Psoas muscle (tissue), 8 donors: ENCODE measurements around the gene TCEANC. TPM values are rescaled to one million over a fixed set of nuclear protein-coding genes. Genes with fewer than 3 reads are reported as not detected.
A peak's percentile ranks its signal among the peaks of the same experiment; 100 is the strongest.

Source experiments
- ATAC-seq, 4 donors: fragments of 200-7000 bp; cut with Tn5 transposase; one replicate each; pipeline ENCODE4 v1.9.1; 2020; ENCODE audit warnings: moderate library complexity in 3 of 4, mild to moderate bottlenecking in 2 of 4
- DNase-seq, 2 donors: peaks; one replicate each; pipeline ENCODE4 v3.0.0-alpha.2; 2020
- H3K27ac ChIP-seq: fragments of 200-600 bp; one replicate; pipeline ENCODE4 v1.8.0; 2022
- H3K27me3 ChIP-seq, 3 donors: fragments of 200-600 bp in 1 of 3; one replicate each; pipeline versions ENCODE4 v1.6.1 to v1.8.0; 2013 to 2022; ENCODE audit warnings: low read length in 2 of 3, mild to moderate bottlenecking in 2 of 3, moderate library complexity in 1 of 3; ENCODE audit not compliant: insufficient read depth in 3 of 3
- H3K36me3 ChIP-seq, 2 donors: fragments of 200-600 bp in 1 of 2; one replicate each; pipeline versions ENCODE4 v1.6.1 to v1.8.0; 2013 to 2022; ENCODE audit warnings: low read depth in 1 of 2, mild to moderate bottlenecking in 1 of 2, moderate library complexity in 1 of 2; ENCODE audit not compliant: insufficient read depth in 1 of 2
- H3K4me1 ChIP-seq: fragments of 200-600 bp; one replicate; pipeline ENCODE4 v1.8.0; 2022
- H3K4me3 ChIP-seq: fragments of 200-600 bp; one replicate; pipeline ENCODE4 v1.8.0; 2022; ENCODE audit warnings: mild to moderate bottlenecking
- H3K9me3 ChIP-seq: fragments of 200-600 bp; one replicate; pipeline ENCODE4 v1.8.0; 2022
- WGBS, 3 donors: extraction: QIAGEN DNeasy Blood & Tissue Kit; methylation state at CpG; one replicate each; pipeline versions ENCODE4 v1.1.6 to v1.1.7; 2013; 5-methylcytosine and 5-hydroxymethylcytosine counted together
- intact Hi-C, 2 donors: fragments of 100-400 bp; cut with DNase I; formaldehyde crosslinking; loops; one replicate each; pipeline versions ENCODE4 v1.11.0 to v1.14.2; 2022
- long read RNA-seq, 2 donors: library from polyadenylated mRNA; unstranded; transcript quantifications; one replicate each; pipeline ENCODE4 v2.0.0, GENCODE V29; 2021
- polyA plus RNA-seq, 3 donors: library from polyadenylated mRNA; stranded (reverse); fragments of 200-250 nt; gene quantifications; one replicate each; pipeline ENCODE4 v1.2.3, GENCODE V29; 2013
- total RNA-seq, 4 donors: library from RNA; stranded (reverse); fragmentation: NEBNext Ultra II Directional in 2 of 4; extraction: Animal tissue kit (Norgen Biotek cat#: 25700) in 2 of 4; gene quantifications; one replicate each; pipeline versions ENCODE4 v1.2.1 to v1.2.4, GENCODE V29; 2021 to 2023
- TF ChIP-seq, protein P1 (sequence below): fragments of 200-600 bp; IDR thresholded peaks from one replicate; pipeline ENCODE4 v1.8.0; 2022; ENCODE audit warnings: antibody characterized with exemption
- donor health status: healthy with polysubstance abuse.
- donor health status: DM: no; HTN: no; CAD: no; lungs with moderate emphysema.
- donor health status: Bipolar disorder and iron deficiency.
- donor health status: healthy.
- donor health status: DM: yes; HTN: yes; CAD: no.
- donor health status: DM: no; HTN: no; CAD: no.
- donor health status: DM: no; HTN: no; CAD: no.
- donor health status: DM: yes; HTN: yes; CAD: no.

Gene TCEANC, protein sequence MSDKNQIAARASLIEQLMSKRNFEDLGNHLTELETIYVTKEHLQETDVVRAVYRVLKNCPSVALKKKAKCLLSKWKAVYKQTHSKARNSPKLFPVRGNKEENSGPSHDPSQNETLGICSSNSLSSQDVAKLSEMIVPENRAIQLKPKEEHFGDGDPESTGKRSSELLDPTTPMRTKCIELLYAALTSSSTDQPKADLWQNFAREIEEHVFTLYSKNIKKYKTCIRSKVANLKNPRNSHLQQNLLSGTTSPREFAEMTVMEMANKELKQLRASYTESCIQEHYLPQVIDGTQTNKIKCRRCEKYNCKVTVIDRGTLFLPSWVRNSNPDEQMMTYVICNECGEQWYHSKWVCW
- total RNA-seq (1 to 10 TPM; 3.5 to 5.2 (median 4.1) TPM), polyA plus RNA-seq (1 to 10 TPM in 2 of 3 donors, under 1 TPM in 1; 0.95 to 2.5 (median 2.2) TPM)
- long read RNA-seq, donor 1, partial matches to known transcripts = 0 of 1 reads
- long read RNA-seq, donor 1, other reads (novel, unspliced or antisense) = 1 of 1 reads
- long read RNA-seq, donor 2, partial matches to known transcripts = 0 of 3 reads
- long read RNA-seq, donor 2, other reads (novel, unspliced or antisense) = 3 of 3 reads

DNA sequence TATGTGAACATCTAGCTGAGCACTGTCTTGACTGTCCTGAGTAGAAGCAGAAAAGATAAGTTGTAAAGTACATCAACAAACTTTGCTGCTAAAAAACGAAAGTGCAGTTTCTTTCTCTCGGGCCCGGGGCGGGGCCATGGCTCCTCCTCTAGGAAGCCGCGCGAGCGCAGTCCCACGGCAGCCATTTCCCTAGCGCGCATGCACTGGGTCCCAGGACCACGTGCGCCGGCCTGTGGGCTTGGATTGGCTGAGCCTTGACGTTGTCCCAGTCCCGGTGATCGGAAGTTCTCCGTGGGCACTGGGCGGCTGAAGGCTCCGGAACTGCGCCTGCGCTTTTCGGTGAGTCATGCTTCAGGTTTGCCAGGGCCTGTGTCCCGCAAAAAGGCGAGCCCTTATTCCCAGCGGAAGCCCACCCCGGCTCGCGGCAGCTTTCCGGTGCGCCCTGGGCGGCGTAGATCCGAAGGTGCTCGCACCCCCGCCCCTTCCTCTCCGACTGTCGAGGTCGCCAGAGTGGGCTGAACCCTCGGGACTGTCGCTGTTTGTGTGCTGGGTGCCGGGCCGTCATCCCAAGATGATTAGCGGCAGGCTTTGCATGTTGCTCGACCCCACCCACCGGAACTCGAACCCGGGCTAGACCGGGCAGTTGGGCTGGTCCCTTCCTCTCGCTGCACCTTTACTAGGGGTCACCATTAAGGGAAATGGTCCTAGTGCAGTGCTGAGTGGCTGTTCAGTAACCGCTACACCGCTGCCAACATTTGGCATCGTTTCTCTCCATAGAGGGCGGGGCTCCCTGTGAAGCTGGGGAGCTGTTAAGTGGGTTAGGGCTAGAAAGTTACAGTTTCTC, at the start of gene TCEANC:
TSS of gene TCEANC (plus strand) at position 292 of the 844 bp plus-strand sequence. CDS start 9,368 bp downstream, outside the sequence.
- Histone ChIP-seq H3K27ac (peak within 1 kb of the TSS; percentile 92), H3K4me1 (peaks cover 6% of the 10 kb centered on the region), H3K27me3 (no peaks in the 10 kb centered on the region), H3K9me3 (no peaks in the 10 kb centered on the region), H3K4me3 (peak within 1 kb of the TSS; percentile 79), H3K36me3 (peaks cover 0 to 17% of the 10 kb centered on the region in 2 donors)
- DNase-seq (peak; percentile 97 to 98), ATAC-seq (peak; percentile 99 to 100 (median 100))
- 0 to 5% (median 1%) methylated on average over 34 to 54 of the region's 54 CpGs for WGBS, 3 donors
- TF ChIP-seq, protein P1, sequence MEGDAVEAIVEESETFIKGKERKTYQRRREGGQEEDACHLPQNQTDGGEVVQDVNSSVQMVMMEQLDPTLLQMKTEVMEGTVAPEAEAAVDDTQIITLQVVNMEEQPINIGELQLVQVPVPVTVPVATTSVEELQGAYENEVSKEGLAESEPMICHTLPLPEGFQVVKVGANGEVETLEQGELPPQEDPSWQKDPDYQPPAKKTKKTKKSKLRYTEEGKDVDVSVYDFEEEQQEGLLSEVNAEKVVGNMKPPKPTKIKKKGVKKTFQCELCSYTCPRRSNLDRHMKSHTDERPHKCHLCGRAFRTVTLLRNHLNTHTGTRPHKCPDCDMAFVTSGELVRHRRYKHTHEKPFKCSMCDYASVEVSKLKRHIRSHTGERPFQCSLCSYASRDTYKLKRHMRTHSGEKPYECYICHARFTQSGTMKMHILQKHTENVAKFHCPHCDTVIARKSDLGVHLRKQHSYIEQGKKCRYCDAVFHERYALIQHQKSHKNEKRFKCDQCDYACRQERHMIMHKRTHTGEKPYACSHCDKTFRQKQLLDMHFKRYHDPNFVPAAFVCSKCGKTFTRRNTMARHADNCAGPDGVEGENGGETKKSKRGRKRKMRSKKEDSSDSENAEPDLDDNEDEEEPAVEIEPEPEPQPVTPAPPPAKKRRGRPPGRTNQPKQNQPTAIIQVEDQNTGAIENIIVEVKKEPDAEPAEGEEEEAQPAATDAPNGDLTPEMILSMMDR = no peak
- intact Hi-C loops = no loop called here

DNA sequence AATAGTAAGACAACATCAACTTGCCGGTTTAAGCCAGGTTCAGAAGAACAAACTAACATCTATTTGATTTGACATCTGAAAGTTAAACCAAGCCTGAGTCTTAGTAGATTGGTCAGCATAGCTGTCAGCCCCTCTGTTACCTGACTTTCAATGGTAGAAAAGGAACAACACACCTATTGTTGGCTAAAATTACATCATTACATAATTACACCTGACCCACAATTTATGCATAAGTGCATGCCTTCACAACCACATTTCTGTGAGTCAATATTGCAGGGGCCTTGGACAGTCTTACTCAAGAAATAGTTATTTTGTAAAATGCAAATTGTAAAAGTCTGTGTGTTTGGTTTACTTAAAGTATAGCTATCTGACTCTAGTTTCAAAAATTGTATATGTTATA, 47.3 kb upstream of the TCEANC start:
- no peaks in the 10 kb centered on the region for H3K9me3 ChIP-seq
- DNase-seq = no peak
- TF ChIP-seq, protein P1 = no peak
- 71 to 96% (median 89%) methylated on average over 1 of the region's 1 CpG for WGBS, 3 donors
- no peak overlapping the region for H3K4me3 ChIP-seq
- H3K4me1 ChIP-seq = no peaks in the 10 kb centered on the region
- intact Hi-C loops = no loop called here
- no peak for ATAC-seq
- peaks cover 0 to 25% (median 0%) of the 10 kb centered on the region in 3 donors for H3K27me3 ChIP-seq
- no peak overlapping the region for H3K27ac ChIP-seq
- no peaks in the 10 kb centered on the region for H3K36me3 ChIP-seq

DNA sequence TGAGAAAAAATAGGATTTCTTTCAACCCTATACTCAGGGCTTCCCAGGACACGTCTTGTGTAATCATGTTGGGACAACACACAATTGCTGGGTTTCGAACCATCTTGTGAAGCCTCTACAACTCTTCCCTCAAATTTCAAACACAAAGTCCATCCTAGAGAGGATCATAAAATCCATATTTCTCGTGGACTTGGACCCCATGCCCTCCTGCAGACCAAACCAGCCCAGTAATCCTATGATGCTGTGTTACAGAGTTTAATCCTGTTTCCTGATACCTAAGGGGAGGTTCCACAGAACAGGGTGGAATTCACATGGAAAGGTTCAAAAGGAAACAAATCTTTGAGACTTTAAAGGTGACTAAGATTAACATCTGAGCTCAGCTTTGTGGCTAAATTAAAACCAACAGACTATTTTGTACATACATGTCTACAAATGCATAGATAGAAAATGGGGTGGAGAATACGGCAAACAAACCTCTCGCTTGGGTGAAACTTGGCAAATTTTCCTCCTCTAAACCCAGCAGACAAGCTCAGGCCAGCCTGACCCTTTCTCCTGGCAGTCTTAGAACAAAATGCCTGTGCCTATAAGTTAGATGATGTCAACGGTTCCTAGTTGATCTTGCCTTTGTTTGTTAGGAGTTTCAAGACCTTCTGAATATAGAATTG, 45.5 kb upstream of the TCEANC start:
- Histone ChIP-seq H3K27ac (no peak overlapping the region), H3K4me3 (no peak overlapping the region), H3K4me1 (no peaks in the 10 kb centered on the region), H3K36me3 (no peaks in the 10 kb centered on the region), H3K9me3 (no peaks in the 10 kb centered on the region), H3K27me3 (peaks cover 0 to 18% (median 0%) of the 10 kb centered on the region in 3 donors)
- DNase-seq (no peak), ATAC-seq (no peak)
- intact Hi-C loops = no loop called here
- WGBS, 3 donors = 59 to 90% (median 75%) methylated on average over 6 of the region's 6 CpGs
- TF ChIP-seq, protein P1 = no peak

DNA sequence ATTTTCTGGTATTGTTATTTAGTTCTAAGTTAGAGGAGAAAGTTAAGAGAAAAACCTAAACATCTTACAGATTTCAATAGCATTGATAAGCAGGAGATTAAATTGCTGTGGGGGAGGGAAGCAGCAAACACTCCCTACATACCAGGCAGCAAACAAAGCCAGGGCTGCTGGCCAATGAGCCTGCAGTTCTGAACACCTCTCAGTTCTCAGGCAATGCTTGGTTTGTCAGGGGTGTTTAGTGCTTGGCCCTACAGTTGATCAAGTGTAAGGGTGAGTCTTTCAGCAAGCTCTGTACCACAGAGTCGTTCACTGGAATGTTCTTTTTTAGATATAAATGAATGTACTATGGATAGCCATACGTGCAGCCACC, 45.0 kb upstream of the TCEANC start:
- Histone ChIP-seq H3K36me3 (no peaks in the 10 kb centered on the region), H3K4me1 (no peaks in the 10 kb centered on the region), H3K9me3 (no peaks in the 10 kb centered on the region), H3K4me3 (no peak overlapping the region), H3K27ac (no peak overlapping the region), H3K27me3 (peaks cover 0 to 14% (median 0%) of the 10 kb centered on the region in 3 donors)
- no peak for DNase-seq
- intact Hi-C loops = no loop called here
- TF ChIP-seq, protein P1 = no peak
- WGBS, 3 donors = 50 to 69% (median 51%) methylated on average over 2 of the region's 2 CpGs
- ATAC-seq = no peak
